Endothelial cell of umbilical vein (primary cell): ENCODE measurements around the gene LRFN5.

Experiments
- CTCF ChIP-seq, 2 donors: IDR thresholded peaks; 1 replicate in 1 of 2; 2 replicates in 1 of 2; pipeline ENCODE4 v1.5.1; 2011; ENCODE audit warnings: low read length in 2 of 2, mild to moderate bottlenecking in 2 of 2, moderate library complexity in 2 of 2, control low read depth in 1 of 2, inconsistent platforms in 1 of 2, low read depth in 1 of 2; ENCODE audit not compliant: insufficient read depth in 1 of 2; ENCODE audit errors: extremely low read depth in 1 of 2
- EZH2 ChIP-seq: IDR thresholded peaks from 2 replicates; pipeline ENCODE4 v1.6.1; 2012; ENCODE audit warnings: borderline replicate concordance, low read depth, mild to moderate bottlenecking, moderate library complexity, low read length, inconsistent platforms; ENCODE audit not compliant: severe bottlenecking
- JUN ChIP-seq: IDR thresholded peaks from 2 replicates; pipeline ENCODE4 v1.6.1; 2011; ENCODE audit warnings: borderline replicate concordance, low read depth; ENCODE audit not compliant: insufficient read length, insufficient read depth
- MAX ChIP-seq: IDR thresholded peaks from 2 replicates; pipeline ENCODE4 v1.6.1; 2011; ENCODE audit not compliant: insufficient read depth, insufficient read length
- MYC ChIP-seq: IDR thresholded peaks from one replicate; pipeline ENCODE4 v1.6.1; 2011; ENCODE audit warnings: mild to moderate bottlenecking, low read depth, low read length
- POLR2A ChIP-seq: IDR thresholded peaks from 2 replicates; pipeline ENCODE4 v1.6.1; 2012; ENCODE audit warnings: low read depth, mild to moderate bottlenecking, control low read depth, low read length
- POLR2AphosphoS5 ChIP-seq: IDR thresholded peaks from 2 replicates; pipeline ENCODE4 v1.6.1; 2012; ENCODE audit warnings: low read depth, mild to moderate bottlenecking, control low read depth, low read length, moderate library complexity; ENCODE audit not compliant: insufficient read depth

GRCh38 chr14:41699486-41699885, 92.8 kb downstream of the LRFN5 start:
- TF ChIP-seq CTCF (IDR thresholded peaks at IDR 0.05; ENCODE audit: extremely low read depth in 1 of 2, insufficient read depth in 1 of 2, low read depth in 1 of 2, low read length in 2 of 2): no peak
- TF ChIP-seq MAX: no peak
- TF ChIP-seq EZH2: no peak
- TF ChIP-seq JUN: no peak
- TF ChIP-seq POLR2A: no peak
- no peak for TF ChIP-seq POLR2AphosphoS5
- TF ChIP-seq MYC: no peak
